MCF 10A (cell line): ENCODE results near the gene SPRR2B. TPM values are rescaled to one million over a fixed set of nuclear protein-coding genes. Genes with fewer than 3 reads are reported as not detected.
"Not testable (repeated sequence)": the region's sequence is repeated elsewhere in the genome, so short reads cannot be mapped to it uniquely, and the experiment has no call there.

Experiments
- BruUV-seq: library from RNA; stranded (reverse); fragments of 400-500 nt; replicated peaks from 2 replicates; lab custom pipeline; 2021; lab: Mats Ljungman, UMichigan
- CTCF ChIA-PET: fragments of 300-600 bp; sonication (Branson Sonifier 250); formaldehyde crosslinking; extraction: SDS; loops from one replicate; lab custom pipeline; 2021; ENCODE audit warnings: antibody characterized with exemption, inconsistent platforms; lab: Yijun Ruan, JAX
- POLR2A ChIA-PET: fragments of 300-600, 350-650 bp; sonication (Branson Sonifier 250); formaldehyde crosslinking; extraction: SDS; loops from one replicate; lab custom pipeline; 2020; ENCODE audit warnings: antibody characterized with exemption, inconsistent platforms; lab: Yijun Ruan, JAX
- DNase-seq: peaks from one replicate; pipeline ENCODE4 v3.0.0-alpha.2; 2018; ENCODE audit not compliant: unreplicated experiment
- H3K27ac Mint-ChIP-seq: one replicate; pipeline ENCODE4 v1.8.0; 2022; ENCODE audit warnings: mild to moderate bottlenecking, low read depth, mixed read lengths; ENCODE audit not compliant: unreplicated experiment
- H3K27me3 Mint-ChIP-seq: one replicate; pipeline ENCODE4 v1.8.0; 2022; ENCODE audit warnings: mixed read lengths; ENCODE audit not compliant: insufficient read depth, unreplicated experiment
- H3K36me3 Mint-ChIP-seq: one replicate; pipeline ENCODE4 v1.8.0; 2022; ENCODE audit warnings: mild to moderate bottlenecking, moderate library complexity, mixed read lengths; ENCODE audit not compliant: insufficient read depth, unreplicated experiment
- H3K4me1 Mint-ChIP-seq: one replicate; pipeline ENCODE4 v1.8.0; 2022; ENCODE audit warnings: mixed read lengths; ENCODE audit not compliant: insufficient read depth, unreplicated experiment
- H3K4me3 Mint-ChIP-seq: one replicate; pipeline ENCODE4 v1.8.0; 2022; ENCODE audit warnings: mild to moderate bottlenecking, moderate library complexity, mixed read lengths; ENCODE audit not compliant: unreplicated experiment
- H3K9me3 Mint-ChIP-seq: one replicate; pipeline ENCODE4 v1.8.0; 2022; ENCODE audit warnings: mixed read lengths; ENCODE audit not compliant: unreplicated experiment
- CTCF ChIP-seq: fragments of 200-600 bp; IDR thresholded peaks from one replicate; pipeline ENCODE4 v1.8.0; 2022; ENCODE audit warnings: antibody characterized with exemption, mild to moderate bottlenecking; ENCODE audit not compliant: unreplicated experiment
- intact Hi-C: fragments of 100-400 bp; cut with micrococcal nuclease; formaldehyde crosslinking; loops from 2 replicates; pipeline ENCODE4 v1.14.1; 2022
- total RNA-seq: library from RNA; stranded (reverse); gene quantifications from 2 replicates; pipeline ENCODE4 v1.2.3, GENCODE V29; 2022

The SPRR2B gene
- total RNA-seq, 1 experiment from 2014 or later, result not detected

- POLR2A ChIA-PET, result no interaction called here
- H3K36me3 Mint-ChIP-seq, result no peaks in the 10 kb centered on the region
These were observed 47.0 kb downstream of the SPRR2B start for GRCh38 chr1:153024413-153024812.

GRCh38 chr1:153023109-153023508, 48.3 kb downstream of the SPRR2B start:
- TF ChIP-seq CTCF, result no peak
- Mint-ChIP-seq H3K9me3 (no peaks in the 10 kb centered on the region), H3K36me3 (no peaks in the 10 kb centered on the region), H3K27ac (no peak overlapping the region), H3K27me3 (no peaks in the 10 kb centered on the region), H3K4me3 (no peak overlapping the region), H3K4me1 (no peaks in the 10 kb centered on the region)
- no peak for DNase-seq
- BruUV-seq, result no TSS peak
- ChIA-PET CTCF (interaction anchor here (1.2 kb wide), 1 partner anchor 9 kb away, joined by 3 read pairs; no protein-coding TSS in a partner anchor), POLR2A (no interaction called here)
- intact Hi-C loops, result no loop called here

More at GRCh38 chr1:153024413-153024812, 47.0 kb downstream of the SPRR2B start:
- Mint-ChIP-seq H3K9me3 (no peaks in the 10 kb centered on the region), H3K27ac (no peak overlapping the region), H3K4me1 (no peaks in the 10 kb centered on the region), H3K4me3 (no peak overlapping the region), H3K27me3 (no peaks in the 10 kb centered on the region)
- intact Hi-C loops, result no loop called here
- CTCF ChIA-PET, result interaction anchor here (1.2 to 1.4 kb wide), 2 partner anchors 8 to 168 kb away, joined by 3 read pairs; no protein-coding TSS in a partner anchor
- DNase-seq, result no peak
- no TSS peak for BruUV-seq
- no peak for TF ChIP-seq CTCF

GRCh38 chr1:153022340-153022739, 49.1 kb downstream of the SPRR2B start:
- H3K27me3 Mint-ChIP-seq, H3K9me3 Mint-ChIP-seq, POLR2A ChIA-PET, BruUV-seq, H3K27ac Mint-ChIP-seq, intact Hi-C loops, H3K36me3 Mint-ChIP-seq, H3K4me3 Mint-ChIP-seq, DNase-seq, H3K4me1 Mint-ChIP-seq: not testable (repeated sequence)
- CTCF ChIA-PET, result interaction anchor here (1.3 to 1.4 kb wide), 2 partner anchors 170 to 368 kb away, joined by 4 read pairs; no protein-coding TSS in a partner anchor

GRCh38 chr1:153021829-153022228, 49.6 kb downstream of the SPRR2B start:
- POLR2A ChIA-PET, BruUV-seq: not testable (repeated sequence)
- CTCF ChIA-PET, result interaction anchor here (1.0 to 1.4 kb wide), 3 partner anchors 95 to 368 kb away, joined by 3 to 4 read pairs (median 4); no protein-coding TSS in a partner anchor

More at GRCh38 chr1:153021829-153022228, 49.6 kb downstream of the SPRR2B start:
- H3K9me3 Mint-ChIP-seq, H3K4me3 Mint-ChIP-seq, DNase-seq, H3K27me3 Mint-ChIP-seq, H3K36me3 Mint-ChIP-seq, H3K27ac Mint-ChIP-seq, intact Hi-C loops, H3K4me1 Mint-ChIP-seq: not testable (repeated sequence)

Other genes starting within 250 kb of the SPRR2B start
- gene LCE1A, start 244.1 kb downstream of the SPRR2B start, total RNA-seq, result not detected in 2 replicates
- not detected in 2 replicates for gene LCE6A, start 228.8 kb downstream of the SPRR2B start, total RNA-seq
- gene LCE7A, start 211.6 kb downstream of the SPRR2B start, total RNA-seq, result not detected in 2 replicates
- not detected in 2 replicates for gene SMCP, start 193.3 kb downstream of the SPRR2B start, total RNA-seq
- 0.33 and 0.56 TPM in 2 replicates for gene IVL, start 163.1 kb downstream of the SPRR2B start, total RNA-seq
- not detected in 2 replicates for gene SPRR5, start 124.4 kb downstream of the SPRR2B start, total RNA-seq
- not detected in 2 replicates for gene SPRR4, start 101.0 kb downstream of the SPRR2B start, total RNA-seq
- gene SPRR1A, start 87.5 kb downstream of the SPRR2B start, total RNA-seq, result not detected in 2 replicates
- not detected in 2 replicates for gene SPRR3, start 69.9 kb downstream of the SPRR2B start, total RNA-seq
- 3.5 and 4.0 TPM in 2 replicates for gene SPRR1B, start 40.4 kb downstream of the SPRR2B start, total RNA-seq
- 430 and 1,071 TPM in 2 replicates for gene SPRR2D, start 30.5 kb downstream of the SPRR2B start, total RNA-seq
- 7.0 and 15.0 TPM in 2 replicates for gene SPRR2A, start 14.1 kb downstream of the SPRR2B start, total RNA-seq
- gene SPRR2E, start 22.9 kb upstream of the SPRR2B start, total RNA-seq, result not detected in 2 replicates
- gene SPRR2F, start 41.9 kb upstream of the SPRR2B start, total RNA-seq, result not detected in 2 replicates
- not detected in 2 replicates for gene SPRR2G, start 79.3 kb upstream of the SPRR2B start, total RNA-seq
- not detected in 2 replicates for gene LELP1, start 131.8 kb upstream of the SPRR2B start, total RNA-seq
- not detected in 2 replicates for gene PRR9, start 146.0 kb upstream of the SPRR2B start, total RNA-seq
- gene LORICRIN, start 188.1 kb upstream of the SPRR2B start, total RNA-seq, result not detected in 2 replicates
- not detected in 2 replicates for gene PGLYRP3, start 241.3 kb upstream of the SPRR2B start, total RNA-seq